Tibial nerve (tissue), 4 donors: ENCODE data around the gene CITED4. TPM values are rescaled to one million over a fixed set of nuclear protein-coding genes. Genes with fewer than 3 reads are reported as not detected.

ENCODE experiments used
- DNase-seq, 2 donors: peaks; one replicate each; pipeline ENCODE4 v3.0.0-alpha.2; 2019; ENCODE audit warnings: low spot score in 2 of 2
- H3K27ac ChIP-seq, 4 donors: fragments of 200-600 bp; sonication (generic) in 3 of 4; one replicate each; pipeline ENCODE4 v1.5.1; 2017 to 2019; ENCODE audit warnings: mild to moderate bottlenecking in 1 of 4
- H3K27me3 ChIP-seq, 2 donors: fragments of 200-600 bp; sonication (generic) in 1 of 2; one replicate each; pipeline versions ENCODE4 v1.5.1 to v1.6.0; 2017 to 2019
- H3K36me3 ChIP-seq, 3 donors: fragments of 200-600 bp; sonication (generic); one replicate each; pipeline ENCODE4 v1.5.1; 2018 to 2019
- H3K4me1 ChIP-seq, 4 donors: fragments of 200-600 bp; sonication (generic) in 3 of 4; one replicate each; pipeline ENCODE4 v1.5.1; 2017 to 2019
- H3K4me3 ChIP-seq, 4 donors: fragments of 200-600 bp; sonication (generic) in 3 of 4; one replicate each; pipeline ENCODE4 v1.5.1; 2017 to 2019; ENCODE audit warnings: mild to moderate bottlenecking in 1 of 4, moderate library complexity in 1 of 4
- H3K9me3 ChIP-seq, 4 donors: fragments of 200-600 bp; sonication (generic) in 3 of 4; one replicate each; pipeline ENCODE4 v1.5.1; 2017 to 2019
- CTCF ChIP-seq, 5 experiments: fragments of 200-600 bp in 3 of 5; fragments of 450-650 bp in 2 of 5; sonication (generic) in 3 of 5; IDR thresholded peaks; one replicate each; pipeline ENCODE4 v1.5.1; 2016 to 2019; ENCODE audit warnings: antibody characterized with exemption in 5 of 5, mild to moderate bottlenecking in 3 of 5, moderate library complexity in 2 of 5
- EP300 ChIP-seq, 2 donors: sonication (generic); formaldehyde crosslinking; IDR thresholded peaks; one replicate each; pipeline ENCODE4 v1.6.1; 2017; ENCODE audit warnings: antibody characterized with exemption in 2 of 2, mild to moderate bottlenecking in 1 of 2
- POLR2A ChIP-seq, 2 donors: fragments of 450-650 bp; IDR thresholded peaks; one replicate each; pipeline ENCODE4 v1.6.1; 2017; ENCODE audit warnings: antibody characterized with exemption in 2 of 2, mild to moderate bottlenecking in 2 of 2, moderate library complexity in 2 of 2
- WGBS, 2 donors: methylation state at CpG; one replicate each; pipeline ENCODE4 v1.1.5; 2018; 5-methylcytosine and 5-hydroxymethylcytosine counted together
- total RNA-seq, 4 donors: library from RNA; depleted of rRNA; stranded (reverse); fragments of >200 nt; gene quantifications; one replicate each; pipeline ENCODE4 v1.1.0, GENCODE V29; 2016

The CITED4 gene
- total RNA-seq, 4 donors from 2014 or later = 6.0 to 20.3 (median 13.4) TPM

- Histone ChIP-seq H3K36me3 (no peaks in the 10 kb centered on the region), H3K27ac (no peak overlapping the region), H3K4me3 (no peak overlapping the region), H3K9me3 (no peaks in the 10 kb centered on the region), H3K27me3 (peaks cover 0 to 3% of the 10 kb centered on the region in 2 donors), H3K4me1 (peaks cover 0 to 18% (median 0%) of the 10 kb centered on the region in 4 donors)
- no peak for DNase-seq
- TF ChIP-seq EP300 (IDR thresholded peaks at IDR 0.05) (no peak), CTCF (IDR thresholded peaks at IDR 0.05) (no peak), POLR2A (IDR thresholded peaks at IDR 0.05) (no peak)
- 64 to 66% methylated on average over 18 of the region's 18 CpGs for WGBS, 2 donors
These were observed 37.4 kb downstream of the CITED4 start for GRCh38 chr1:40824591-40825434.

GRCh38 chr1:40823983-40824382, 38.2 kb downstream of the CITED4 start:
- Histone ChIP-seq H3K4me3 (no peak overlapping the region), H3K4me1 (peaks cover 0 to 20% (median 0%) of the 10 kb centered on the region in 4 donors), H3K36me3 (no peaks in the 10 kb centered on the region), H3K27me3 (peaks cover 0 to 11% of the 10 kb centered on the region in 2 donors), H3K27ac (no peak overlapping the region), H3K9me3 (no peaks in the 10 kb centered on the region)
- no peak for DNase-seq
- WGBS, 2 donors = 95 to 97% methylated on average over 12 to 16 of the region's 17 CpGs
- no peak for TF ChIP-seq CTCF (IDR thresholded peaks at IDR 0.05)

GRCh38 chr1:40823345-40823744, 38.8 kb downstream of the CITED4 start:
- Histone ChIP-seq H3K27ac (no peak overlapping the region), H3K4me1 (peaks cover 0 to 27% (median 1%) of the 10 kb centered on the region in 4 donors)

GRCh38 chr1:40822890-40823289, 39.3 kb downstream of the CITED4 start:
- H3K27ac ChIP-seq = no peak overlapping the region
- H3K36me3 ChIP-seq = no peaks in the 10 kb centered on the region
- TF ChIP-seq POLR2A (IDR thresholded peaks at IDR 0.05) (no peak), EP300 (IDR thresholded peaks at IDR 0.05) (no peak), CTCF (IDR thresholded peaks at IDR 0.05) (no peak)
- WGBS, 2 donors = 95 to 96% methylated on average over 12 of the region's 12 CpGs
- peaks cover 0 to 31% (median 4%) of the 10 kb centered on the region in 4 donors for H3K4me1 ChIP-seq
- H3K4me3 ChIP-seq = no peak overlapping the region
- peaks cover 0 to 20% of the 10 kb centered on the region in 2 donors for H3K27me3 ChIP-seq
- no peak for DNase-seq
- no peaks in the 10 kb centered on the region for H3K9me3 ChIP-seq

More at GRCh38 chr1:40823345-40823744, 38.8 kb downstream of the CITED4 start:
- TF ChIP-seq CTCF (IDR thresholded peaks at IDR 0.05) (no peak), EP300 (IDR thresholded peaks at IDR 0.05) (no peak), POLR2A (IDR thresholded peaks at IDR 0.05) (no peak)
- DNase-seq = no peak
- H3K27me3 ChIP-seq = peaks cover 0 to 17% of the 10 kb centered on the region in 2 donors
- WGBS, 2 donors = 85 to 92% methylated on average over 4 of the region's 4 CpGs
- no peak overlapping the region for H3K4me3 ChIP-seq
- H3K9me3 ChIP-seq = no peaks in the 10 kb centered on the region
- no peaks in the 10 kb centered on the region for H3K36me3 ChIP-seq

GRCh38 chr1:40820911-40821693, 41.1 kb downstream of the CITED4 start:
- WGBS, 2 donors = 44 to 58% methylated on average over 6 of the region's 6 CpGs
- H3K27ac ChIP-seq = no peak overlapping the region
- TF ChIP-seq CTCF (IDR thresholded peaks at IDR 0.05) = no peak
- no peak for TF ChIP-seq POLR2A (IDR thresholded peaks at IDR 0.05)
- no peak for TF ChIP-seq EP300 (IDR thresholded peaks at IDR 0.05)

More at GRCh38 chr1:40820911-40821693, 41.1 kb downstream of the CITED4 start:
- peaks cover 0 to 20% of the 10 kb centered on the region in 2 donors for H3K27me3 ChIP-seq
- peaks cover 0 to 33% (median 5%) of the 10 kb centered on the region in 4 donors for H3K4me1 ChIP-seq
- H3K4me3 ChIP-seq = no peak overlapping the region
- H3K9me3 ChIP-seq = no peaks in the 10 kb centered on the region
- no peaks in the 10 kb centered on the region for H3K36me3 ChIP-seq
- no peak for DNase-seq
